ENCODE measurements around the gene TMEM117.

Gene TMEM117

GRCh38 chr12:43914923-43915468, 79.1 kb downstream of the TMEM117 start:
- Histone ChIP-seq H3K9me3 (no peaks in the 10 kb centered on the region), H3K4me1 (no peaks in the 10 kb centered on the region), H3K27me3 (ENCODE audit: low read depth) (no peaks in the 10 kb centered on the region), H3K36me3 (replicated peaks) (no peaks in the 10 kb centered on the region), H3K4me3 (no peak overlapping the region)
- in situ Hi-C loops (cut with MboI; ENCODE audit: low sequenced_read_pairs) = no loop called here
- peak in 1 of 2 experiments; percentile 36 for DNase-seq (ENCODE audit: low spot score in 2 of 2)

GRCh38 chr12:43917896-43918295, 82.0 kb downstream of the TMEM117 start:
- Histone ChIP-seq H3K4me3 (no peak overlapping the region), H3K4me1 (no peaks in the 10 kb centered on the region), H3K9me3 (no peaks in the 10 kb centered on the region), H3K36me3 (replicated peaks) (no peaks in the 10 kb centered on the region), H3K27me3 (ENCODE audit: low read depth) (no peaks in the 10 kb centered on the region)
- in situ Hi-C loops (cut with MboI; ENCODE audit: low sequenced_read_pairs) = no loop called here
- no peak for DNase-seq (ENCODE audit: low spot score in 2 of 2)

GRCh38 chr12:43921666-43922337, 85.9 kb downstream of the TMEM117 start:
- Histone ChIP-seq H3K9me3 (no peaks in the 10 kb centered on the region), H3K4me1 (no peaks in the 10 kb centered on the region), H3K4me3 (no peak overlapping the region), H3K36me3 (replicated peaks) (no peaks in the 10 kb centered on the region), H3K27me3 (ENCODE audit: low read depth) (no peaks in the 10 kb centered on the region)
- in situ Hi-C loops (cut with MboI; ENCODE audit: low sequenced_read_pairs) = no loop called here
- no peak for DNase-seq (ENCODE audit: low spot score in 2 of 2)

- DNase-seq (ENCODE audit: low spot score in 2 of 2) = no peak
- no peaks in the 10 kb centered on the region for H3K36me3 ChIP-seq (replicated peaks)
- no peaks in the 10 kb centered on the region for H3K4me1 ChIP-seq
- in situ Hi-C loops (cut with MboI; ENCODE audit: low sequenced_read_pairs) = no loop called here
- H3K4me3 ChIP-seq = no peak overlapping the region
- H3K27me3 ChIP-seq (ENCODE audit: low read depth) = no peaks in the 10 kb centered on the region
- 0 out of 2 replicates have a peak, but pooled peaks cover 2% of the 10 kb centered on the region for H3K9me3 ChIP-seq
Observed at GRCh38 chr12:43930032-43930431, 94.2 kb downstream of the TMEM117 start.

- no peak for DNase-seq (ENCODE audit: low spot score in 2 of 2)
- no peaks in the 10 kb centered on the region for H3K36me3 ChIP-seq (replicated peaks)
Observed at GRCh38 chr12:43931187-43931586, 95.3 kb downstream of the TMEM117 start.

GRCh38 chr12:43935581-43935980, 99.7 kb downstream of the TMEM117 start:
- no peak for DNase-seq (ENCODE audit: low spot score in 2 of 2)
- Histone ChIP-seq H3K27me3 (ENCODE audit: low read depth) (no peaks in the 10 kb centered on the region), H3K36me3 (replicated peaks) (no peaks in the 10 kb centered on the region), H3K4me1 (peaks cover 4% of the 10 kb centered on the region; the same call in 1 of the 2 replicates), H3K4me3 (no peak overlapping the region), H3K9me3 (0 out of 2 replicates have a peak, but pooled peaks cover 2% of the 10 kb centered on the region)
- in situ Hi-C loops (cut with MboI; ENCODE audit: low sequenced_read_pairs) = no loop called here

More at GRCh38 chr12:43931187-43931586, 95.3 kb downstream of the TMEM117 start:
- H3K9me3 ChIP-seq = 0 out of 2 replicates have a peak, but pooled peaks cover 2% of the 10 kb centered on the region
- H3K4me1 ChIP-seq = no peaks in the 10 kb centered on the region
- no peak overlapping the region for H3K4me3 ChIP-seq
- in situ Hi-C loops (cut with MboI; ENCODE audit: low sequenced_read_pairs) = no loop called here
- H3K27me3 ChIP-seq (ENCODE audit: low read depth) = no peaks in the 10 kb centered on the region

DNA sequence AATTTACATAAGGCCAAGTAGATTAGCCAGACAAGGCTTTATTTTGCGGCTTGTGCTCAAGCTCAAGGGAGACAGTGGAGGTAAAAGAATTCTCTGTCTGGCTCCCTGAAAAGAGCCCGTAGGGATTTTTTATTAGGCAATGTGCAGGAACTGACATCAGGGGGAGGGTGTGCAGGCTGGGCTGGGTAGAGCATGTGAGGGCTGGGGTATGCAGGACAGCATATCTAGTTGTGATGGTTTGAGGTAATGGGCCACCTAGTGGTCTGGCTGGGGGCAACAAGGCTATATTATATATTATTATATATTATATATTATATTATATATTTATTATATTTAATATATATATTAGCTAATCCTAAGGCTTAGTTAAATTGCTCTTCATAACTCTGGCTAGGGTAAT, 102.1 kb downstream of the TMEM117 start:
- Histone ChIP-seq H3K4me1 (peaks cover 16% of the 10 kb centered on the region), H3K9me3 (no peaks in the 10 kb centered on the region), H3K4me3 (no peak overlapping the region), H3K27me3 (ENCODE audit: low read depth) (no peaks in the 10 kb centered on the region), H3K36me3 (replicated peaks) (no peaks in the 10 kb centered on the region)
- in situ Hi-C loops (cut with MboI; ENCODE audit: low sequenced_read_pairs) = no loop called here
- peak; percentile 48 to 71 for DNase-seq (ENCODE audit: low spot score in 2 of 2)

DNA sequence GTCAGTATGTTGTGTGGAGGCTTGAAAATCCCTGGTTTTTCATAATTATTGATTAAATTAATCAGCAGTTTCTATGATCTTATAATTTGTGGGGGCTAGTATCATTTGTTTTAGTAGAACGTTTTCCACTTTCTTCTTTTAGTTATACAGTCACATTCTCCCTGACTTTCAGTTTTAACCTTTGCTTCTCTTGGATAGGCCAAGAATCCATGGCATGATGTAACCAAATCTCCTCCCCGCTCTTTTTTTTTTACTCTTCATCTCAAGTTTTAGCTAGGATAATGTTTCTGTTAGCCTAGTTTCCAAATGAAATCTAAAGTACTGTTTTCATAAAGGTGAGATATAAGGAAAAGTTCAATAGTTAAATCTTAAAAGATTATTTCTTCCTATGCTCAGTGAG, 106.5 kb downstream of the TMEM117 start:
- no peaks in the 10 kb centered on the region for H3K9me3 ChIP-seq
- in situ Hi-C loops (cut with MboI; ENCODE audit: low sequenced_read_pairs) = no loop called here
- H3K27me3 ChIP-seq (ENCODE audit: low read depth) = no peaks in the 10 kb centered on the region
- no peak for DNase-seq (ENCODE audit: low spot score in 2 of 2)
- H3K36me3 ChIP-seq (replicated peaks) = no peaks in the 10 kb centered on the region
- no peak overlapping the region for H3K4me3 ChIP-seq
- H3K4me1 ChIP-seq = peaks cover 18% of the 10 kb centered on the region

- in situ Hi-C loops (cut with MboI; ENCODE audit: low sequenced_read_pairs) = no loop called here
- no peaks in the 10 kb centered on the region for H3K9me3 ChIP-seq
- peaks cover 33% of the 10 kb centered on the region for H3K4me1 ChIP-seq
- no peaks in the 10 kb centered on the region for H3K36me3 ChIP-seq (replicated peaks)
- H3K27me3 ChIP-seq (ENCODE audit: low read depth) = no peaks in the 10 kb centered on the region
- no peak overlapping the region for H3K4me3 ChIP-seq
- no peak for DNase-seq (ENCODE audit: low spot score in 2 of 2)
Observed at GRCh38 chr12:43945983-43946382, 110.1 kb downstream of the TMEM117 start.

DNA sequence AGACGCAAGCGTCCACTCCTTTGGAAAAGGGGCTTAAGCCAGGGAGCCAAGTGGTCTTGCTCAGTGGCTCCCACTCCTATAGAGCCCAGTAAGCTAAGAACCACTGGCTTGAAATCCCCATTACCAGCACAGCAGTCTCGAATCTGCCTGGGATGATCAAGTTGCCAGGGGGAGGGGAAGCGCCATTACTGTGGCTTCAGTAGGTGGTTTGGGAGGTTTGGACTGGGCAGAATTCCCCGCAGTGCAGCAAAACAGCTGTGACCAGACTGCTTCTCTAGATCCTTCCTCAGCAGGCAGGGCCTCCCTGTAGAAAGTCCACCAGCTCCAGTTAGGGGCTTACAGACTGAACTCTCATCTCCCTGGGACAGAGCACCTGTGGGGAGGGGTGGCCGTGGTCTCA, 115.4 kb downstream of the TMEM117 start:
- Histone ChIP-seq H3K27me3 (ENCODE audit: low read depth) (no peaks in the 10 kb centered on the region), H3K4me3 (no peak overlapping the region), H3K4me1 (peaks cover 21% of the 10 kb centered on the region), H3K9me3 (no peaks in the 10 kb centered on the region), H3K36me3 (replicated peaks) (no peaks in the 10 kb centered on the region)
- DNase-seq (ENCODE audit: low spot score in 2 of 2) = no peak
- in situ Hi-C loops (cut with MboI; ENCODE audit: low sequenced_read_pairs) = no loop called here

- in situ Hi-C loops (cut with MboI; ENCODE audit: low sequenced_read_pairs) = no loop called here
- H3K4me3 ChIP-seq = no peak overlapping the region
- no peaks in the 10 kb centered on the region for H3K4me1 ChIP-seq
- no peaks in the 10 kb centered on the region for H3K36me3 ChIP-seq (replicated peaks)
- H3K27me3 ChIP-seq (ENCODE audit: low read depth) = no peaks in the 10 kb centered on the region
- DNase-seq (ENCODE audit: low spot score in 2 of 2) = peak; percentile 36 to 54
- no peaks in the 10 kb centered on the region for H3K9me3 ChIP-seq
Observed at GRCh38 chr12:43957732-43958372, 122.0 kb downstream of the TMEM117 start.

DNA sequence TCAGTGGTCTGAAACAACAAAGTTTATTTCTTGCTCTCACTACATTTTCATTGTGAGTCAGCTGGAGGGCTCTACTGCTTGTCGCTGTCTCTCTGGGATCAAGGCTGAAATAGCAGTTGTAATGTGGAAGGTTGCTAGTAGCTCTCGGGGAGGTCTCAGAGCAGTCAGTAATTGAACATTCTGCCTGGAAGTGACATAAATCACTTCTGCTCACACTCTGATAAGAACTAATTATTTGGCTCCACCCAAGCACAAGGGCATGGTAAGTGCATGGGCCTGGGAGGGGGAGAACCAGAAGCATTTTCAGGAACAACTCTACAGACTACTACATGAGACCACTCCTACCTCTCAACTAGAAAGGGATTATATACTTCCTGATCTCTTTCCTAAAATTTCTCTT, 128.2 kb downstream of the TMEM117 start:
- in situ Hi-C loops (cut with MboI; ENCODE audit: low sequenced_read_pairs) = no loop called here
- no peaks in the 10 kb centered on the region for H3K9me3 ChIP-seq
- H3K4me3 ChIP-seq = no peak overlapping the region
- no peaks in the 10 kb centered on the region for H3K4me1 ChIP-seq
- H3K36me3 ChIP-seq (replicated peaks) = no peaks in the 10 kb centered on the region
- DNase-seq (ENCODE audit: low spot score in 2 of 2) = no peak
- no peaks in the 10 kb centered on the region for H3K27me3 ChIP-seq (ENCODE audit: low read depth)

- Histone ChIP-seq H3K4me3 (no peak overlapping the region), H3K9me3 (no peaks in the 10 kb centered on the region), H3K27me3 (ENCODE audit: low read depth) (no peaks in the 10 kb centered on the region), H3K36me3 (replicated peaks) (no peaks in the 10 kb centered on the region), H3K4me1 (no peaks in the 10 kb centered on the region)
- in situ Hi-C loops (cut with MboI; ENCODE audit: low sequenced_read_pairs) = no loop called here
- no peak for DNase-seq (ENCODE audit: low spot score in 2 of 2)
Observed at GRCh38 chr12:43964961-43965360, 129.1 kb downstream of the TMEM117 start.

- DNase-seq (ENCODE audit: low spot score in 2 of 2) = no peak
- in situ Hi-C loops (cut with MboI; ENCODE audit: low sequenced_read_pairs) = no loop called here
- H3K36me3 ChIP-seq (replicated peaks) = no peaks in the 10 kb centered on the region
- H3K4me3 ChIP-seq = no peak overlapping the region
- no peaks in the 10 kb centered on the region for H3K27me3 ChIP-seq (ENCODE audit: low read depth)
- H3K9me3 ChIP-seq = no peaks in the 10 kb centered on the region
- no peaks in the 10 kb centered on the region for H3K4me1 ChIP-seq
Observed at GRCh38 chr12:43965899-43966298, 130.0 kb downstream of the TMEM117 start.

Measured in HAP-1 (cell line).